Breast epithelium (tissue), 4 donors: ENCODE data around the gene HTR3B. TPM values are rescaled to one million over a fixed set of nuclear protein-coding genes. Genes with fewer than 3 reads are reported as not detected.
"Not testable (repeated sequence)": the region's sequence is repeated elsewhere in the genome, so short reads cannot be mapped to it uniquely, and the experiment has no call there.

Experiments used
- DNase-seq, 2 donors: peaks; one replicate each; pipeline ENCODE4 v3.0.0-alpha.2; 2019; ENCODE audit warnings: low spot score in 2 of 2
- H3K27ac ChIP-seq, 2 donors: fragments of 200-600 bp; sonication (generic) in 1 of 2; one replicate each; pipeline ENCODE4 v1.5.1; 2016 to 2019; ENCODE audit warnings: mild to moderate bottlenecking in 1 of 2
- H3K27me3 ChIP-seq, 2 donors: fragments of 200-600 bp; sonication (generic) in 1 of 2; one replicate each; pipeline versions ENCODE4 v1.5.1 to v1.6.0; 2017 to 2019; ENCODE audit warnings: control low read depth in 1 of 2, mild to moderate bottlenecking in 1 of 2
- H3K36me3 ChIP-seq: fragments of 200-600 bp; one replicate; pipeline ENCODE4 v1.5.1; 2019
- H3K4me1 ChIP-seq, 2 donors: fragments of 200-600 bp; sonication (generic); one replicate each; pipeline ENCODE4 v1.5.1; 2016 to 2019; ENCODE audit warnings: control low read depth in 1 of 2
- H3K4me3 ChIP-seq, 3 donors: fragments of 200-600 bp; sonication (generic); 1 replicate in 2 of 3; 2 replicates in 1 of 3; pipeline ENCODE4 v1.5.1; 2016 to 2019; ENCODE audit warnings: mild to moderate bottlenecking in 3 of 3, moderate library complexity in 2 of 3
- H3K9me3 ChIP-seq, 2 donors: fragments of 200-600 bp; sonication (generic) in 1 of 2; one replicate each; pipeline ENCODE4 v1.5.1; 2016 to 2019; ENCODE audit warnings: control low read depth in 1 of 2
- POLR2A ChIP-seq: fragments of 450-650 bp; IDR thresholded peaks from one replicate; pipeline ENCODE4 v1.6.1; 2016; ENCODE audit warnings: antibody characterized with exemption, mild to moderate bottlenecking, moderate library complexity
- POLR2AphosphoS5 ChIP-seq, 3 donors: sonication (generic); formaldehyde crosslinking; IDR thresholded peaks; one replicate each; pipeline ENCODE4 v1.6.1; 2017; ENCODE audit warnings: antibody characterized with exemption in 3 of 3
- intact Hi-C: fragments of 100-400 bp; cut with DNase I; formaldehyde crosslinking; loops from one replicate; pipeline ENCODE4 v1.15.1; 2023; ENCODE audit warnings: low total_unique reads
- total RNA-seq, 3 donors: library from RNA; depleted of rRNA; stranded (reverse); fragments of >200 nt; gene quantifications; one replicate each; pipeline ENCODE4 v1.1.0, GENCODE V29; 2016
- TF ChIP-seq, protein P1 (sequence below), 3 donors: fragments of 450-650 bp; IDR thresholded peaks; one replicate each; pipeline ENCODE4 v1.5.1; 2016 to 2017; ENCODE audit warnings: antibody characterized with exemption in 3 of 3, mild to moderate bottlenecking in 3 of 3, moderate library complexity in 3 of 3

Gene HTR3B
- total RNA-seq, 3 donors from 2014 or later: not detected

DNA sequence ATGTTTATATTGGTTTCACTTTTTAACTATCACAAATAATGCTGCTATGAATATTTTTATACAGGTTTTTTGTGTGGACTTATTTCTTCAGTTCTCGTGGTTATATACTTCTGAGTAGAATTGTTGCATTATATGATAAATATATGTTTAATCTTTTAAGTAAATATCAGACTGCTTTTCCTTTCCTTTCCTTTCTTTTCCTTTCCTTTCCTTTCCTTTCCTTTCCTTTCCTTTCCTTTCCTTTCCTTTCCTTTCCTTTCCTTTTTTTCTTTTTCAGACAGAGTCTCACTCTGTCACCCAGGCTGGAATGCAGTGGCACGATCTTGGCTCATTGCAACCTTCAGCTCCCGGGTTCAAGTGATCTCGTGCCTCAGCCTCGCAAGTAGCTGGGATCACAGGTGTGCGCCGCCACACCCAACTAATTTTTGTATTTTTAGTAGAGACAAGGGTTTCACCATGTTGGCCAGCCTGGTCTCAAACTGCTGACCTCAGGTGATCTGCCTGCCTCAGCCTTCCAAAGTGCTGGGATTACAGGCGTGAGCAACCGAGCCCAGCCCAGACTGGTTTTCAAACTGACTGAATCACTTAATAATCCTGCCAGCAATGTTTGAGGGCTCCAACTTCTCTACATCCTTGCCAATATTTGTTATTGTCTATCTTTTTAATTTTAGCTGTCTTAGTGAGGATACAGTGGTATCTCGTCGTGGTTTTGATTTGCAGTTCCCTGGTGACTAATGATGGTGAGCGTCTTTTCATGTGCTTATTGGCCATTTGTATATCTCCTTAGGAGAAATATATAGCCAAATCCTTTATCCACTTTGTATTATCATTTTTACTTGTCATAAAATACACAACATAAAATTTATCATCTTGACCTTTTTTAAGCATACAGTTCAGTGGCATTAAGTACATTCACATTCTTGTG is 21.9 kb downstream of the HTR3B start:
- intact Hi-C loops: no loop called here

DNA sequence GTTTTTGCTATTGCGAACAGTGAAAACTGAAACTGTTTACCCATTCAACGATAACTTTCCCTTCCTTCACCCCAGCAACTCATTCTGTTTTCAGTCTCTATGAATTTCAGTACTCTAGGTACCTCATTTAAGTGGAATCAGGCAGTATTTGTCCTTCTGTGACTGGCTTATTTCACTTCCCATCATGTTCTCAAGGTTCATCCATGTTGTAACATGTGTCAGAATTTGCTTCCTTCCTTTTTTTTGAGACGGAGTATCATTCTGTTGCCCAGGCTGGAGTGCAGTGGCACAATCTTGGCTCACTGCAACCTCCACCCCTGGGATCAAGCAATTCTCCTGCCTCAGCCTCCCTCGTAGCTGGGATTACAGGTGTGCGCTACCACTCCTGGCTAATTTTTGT is 23.7 kb downstream of the HTR3B start:
- intact Hi-C loops: no loop called here
- no peak for TF ChIP-seq POLR2AphosphoS5 (IDR thresholded peaks at IDR 0.05)
- TF ChIP-seq, protein P1, sequence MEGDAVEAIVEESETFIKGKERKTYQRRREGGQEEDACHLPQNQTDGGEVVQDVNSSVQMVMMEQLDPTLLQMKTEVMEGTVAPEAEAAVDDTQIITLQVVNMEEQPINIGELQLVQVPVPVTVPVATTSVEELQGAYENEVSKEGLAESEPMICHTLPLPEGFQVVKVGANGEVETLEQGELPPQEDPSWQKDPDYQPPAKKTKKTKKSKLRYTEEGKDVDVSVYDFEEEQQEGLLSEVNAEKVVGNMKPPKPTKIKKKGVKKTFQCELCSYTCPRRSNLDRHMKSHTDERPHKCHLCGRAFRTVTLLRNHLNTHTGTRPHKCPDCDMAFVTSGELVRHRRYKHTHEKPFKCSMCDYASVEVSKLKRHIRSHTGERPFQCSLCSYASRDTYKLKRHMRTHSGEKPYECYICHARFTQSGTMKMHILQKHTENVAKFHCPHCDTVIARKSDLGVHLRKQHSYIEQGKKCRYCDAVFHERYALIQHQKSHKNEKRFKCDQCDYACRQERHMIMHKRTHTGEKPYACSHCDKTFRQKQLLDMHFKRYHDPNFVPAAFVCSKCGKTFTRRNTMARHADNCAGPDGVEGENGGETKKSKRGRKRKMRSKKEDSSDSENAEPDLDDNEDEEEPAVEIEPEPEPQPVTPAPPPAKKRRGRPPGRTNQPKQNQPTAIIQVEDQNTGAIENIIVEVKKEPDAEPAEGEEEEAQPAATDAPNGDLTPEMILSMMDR (IDR thresholded peaks at IDR 0.05): no peak
- no peak for TF ChIP-seq POLR2A
- H3K4me3 ChIP-seq: no peak overlapping the region
- H3K27me3 ChIP-seq: peaks cover 0 to 8% of the 10 kb centered on the region in 2 donors
- no peaks in the 10 kb centered on the region for H3K36me3 ChIP-seq
- no peak for DNase-seq
- H3K4me1 ChIP-seq: no peaks in the 10 kb centered on the region
- no peaks in the 10 kb centered on the region for H3K9me3 ChIP-seq
- no peak overlapping the region for H3K27ac ChIP-seq

More for the DNA sequence above, 21.9 kb downstream of the HTR3B start:
- no peaks in the 10 kb centered on the region for H3K36me3 ChIP-seq
- no peak overlapping the region for H3K27ac ChIP-seq
- H3K27me3 ChIP-seq: no peaks in the 10 kb centered on the region
- H3K4me3 ChIP-seq: no peak overlapping the region
- H3K4me1 ChIP-seq: no peaks in the 10 kb centered on the region
- no peak for DNase-seq
- TF ChIP-seq POLR2A (no peak), POLR2AphosphoS5 (IDR thresholded peaks at IDR 0.05) (no peak)
- TF ChIP-seq, protein P1 (IDR thresholded peaks at IDR 0.05): no peak
- no peaks in the 10 kb centered on the region for H3K9me3 ChIP-seq

DNA sequence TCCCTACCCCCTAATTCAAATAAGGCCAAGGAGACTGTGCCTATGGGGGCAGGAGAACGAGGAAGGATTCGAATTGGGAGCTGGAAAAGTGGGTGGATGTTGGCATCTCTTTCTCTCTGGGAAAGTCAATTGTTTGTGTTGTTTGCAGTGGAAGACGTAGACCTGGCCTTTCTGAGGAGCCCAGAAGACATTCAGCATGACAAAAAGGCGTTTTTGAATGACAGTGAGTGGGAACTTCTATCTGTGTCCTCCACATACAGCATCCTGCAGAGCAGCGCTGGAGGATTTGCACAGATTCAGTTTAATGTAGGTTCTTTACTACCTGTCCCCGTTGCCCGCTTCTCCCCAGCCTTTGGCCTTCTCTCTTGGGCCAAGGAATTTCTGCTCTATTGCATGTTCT is 28.2 kb downstream of the HTR3B start:
- TF ChIP-seq POLR2A: no peak
- H3K27me3 ChIP-seq: peaks cover 0 to 8% of the 10 kb centered on the region in 2 donors
- H3K9me3 ChIP-seq: no peaks in the 10 kb centered on the region
- no peaks in the 10 kb centered on the region for H3K36me3 ChIP-seq
- no peaks in the 10 kb centered on the region for H3K4me1 ChIP-seq
- intact Hi-C loops: no loop called here
- H3K27ac ChIP-seq: no peak overlapping the region
- no peak for DNase-seq
- H3K4me3 ChIP-seq: no peak overlapping the region

DNA sequence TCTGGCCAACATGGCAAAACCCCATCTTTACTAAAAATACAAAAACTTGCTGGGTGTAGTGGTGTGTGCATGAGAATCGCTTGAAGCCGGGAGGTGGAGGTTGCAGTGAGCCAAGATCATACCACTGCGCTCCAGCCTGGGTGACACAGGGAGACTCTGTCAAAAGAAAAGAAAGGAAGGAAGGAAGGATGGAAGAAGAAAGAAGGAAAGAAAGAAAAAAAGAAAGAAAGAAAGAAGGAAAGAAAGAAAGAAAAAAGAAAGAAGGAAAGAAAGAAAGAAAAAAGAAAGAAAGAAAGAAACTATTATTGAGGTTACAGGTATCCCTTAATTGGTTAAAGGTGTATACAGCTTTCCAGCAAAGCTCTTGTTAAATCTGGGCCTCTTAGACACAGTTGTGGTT is 29.6 kb downstream of the HTR3B start:
- H3K9me3 ChIP-seq, H3K27ac ChIP-seq, intact Hi-C loops, H3K27me3 ChIP-seq, DNase-seq, H3K36me3 ChIP-seq, H3K4me1 ChIP-seq, H3K4me3 ChIP-seq: not testable (repeated sequence)

DNA sequence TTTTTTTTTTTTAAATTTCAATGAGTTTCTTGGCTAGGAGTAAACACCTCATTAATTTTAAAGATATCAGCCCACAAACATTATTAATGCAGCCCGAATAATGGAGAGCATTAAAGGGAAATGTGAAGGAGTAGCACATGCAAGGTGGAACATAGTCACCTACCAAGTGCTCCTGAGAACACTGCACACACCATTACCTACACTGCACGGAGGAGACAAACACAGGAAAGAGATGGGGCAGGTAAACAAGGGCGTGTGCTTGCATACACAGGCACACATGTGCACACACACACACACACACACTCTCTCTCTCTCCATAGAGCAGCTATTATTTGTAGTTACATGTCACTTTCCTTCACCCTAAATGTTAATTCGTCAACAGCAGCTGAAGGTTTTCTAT is 30.2 kb downstream of the HTR3B start:
- H3K4me3 ChIP-seq: no peak overlapping the region
- H3K27me3 ChIP-seq: peaks cover 0 to 8% of the 10 kb centered on the region in 2 donors
- intact Hi-C loops: no loop called here
- DNase-seq: no peak
- H3K4me1 ChIP-seq: no peaks in the 10 kb centered on the region
- TF ChIP-seq POLR2A (no peak), POLR2AphosphoS5 (IDR thresholded peaks at IDR 0.05) (no peak)
- TF ChIP-seq, protein P1 (IDR thresholded peaks at IDR 0.05): no peak
- H3K36me3 ChIP-seq: no peaks in the 10 kb centered on the region
- H3K27ac ChIP-seq: no peak overlapping the region
- no peaks in the 10 kb centered on the region for H3K9me3 ChIP-seq

DNA sequence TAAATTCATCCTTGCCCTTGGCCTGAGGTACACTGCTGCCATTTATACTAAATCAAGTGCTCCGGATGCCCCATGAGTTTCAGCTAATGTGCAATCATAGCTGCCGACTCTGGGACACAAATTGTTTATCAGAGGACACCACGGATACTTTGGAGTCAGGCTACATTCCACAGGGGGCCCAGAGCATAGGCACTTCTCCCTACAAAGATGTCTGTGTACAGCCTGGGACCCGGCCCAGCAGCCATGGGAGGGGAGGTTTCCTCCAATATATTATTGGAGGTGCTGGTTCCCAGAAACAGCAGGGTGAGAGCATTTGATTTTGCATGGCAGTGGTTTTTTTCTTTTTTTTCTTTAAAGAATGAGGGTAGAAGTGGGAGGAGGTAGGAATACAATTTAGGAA is 31.3 kb downstream of the HTR3B start:
- Histone ChIP-seq H3K9me3 (no peaks in the 10 kb centered on the region), H3K4me1 (no peaks in the 10 kb centered on the region), H3K4me3 (no peak overlapping the region), H3K36me3 (no peaks in the 10 kb centered on the region), H3K27me3 (peaks cover 0 to 8% of the 10 kb centered on the region in 2 donors), H3K27ac (no peak overlapping the region)
- intact Hi-C loops: no loop called here
- no peak for DNase-seq
- TF ChIP-seq, protein P1 (IDR thresholded peaks at IDR 0.05): no peak
- TF ChIP-seq POLR2A: no peak
- TF ChIP-seq POLR2AphosphoS5 (IDR thresholded peaks at IDR 0.05): no peak
